Activated CD4-positive, alpha-beta T cell treated with anti-CD3 and anti-CD28 coated beads, Interleukin-2, amount 50 U/mL, for 4 hours (primary cell): Measurements from ENCODE around the gene CD300LG.
"Not testable (repeated sequence)": the region's sequence is repeated elsewhere in the genome, so short reads cannot be mapped to it uniquely, and the experiment has no call there.

Experiments
- DNase-seq, 2 experiments: peaks; one replicate each; pipeline ENCODE4 v3.0.0-alpha.2; 2020

The CD300LG gene

GRCh38 chr17:43856141-43856540, 9.2 kb downstream of the CD300LG start:
- no peak for DNase-seq

GRCh38 chr17:43857141-43857540, 10.2 kb downstream of the CD300LG start:
- no peak for DNase-seq

GRCh38 chr17:43857957-43858600, 11.1 kb downstream of the CD300LG start:
- no peak for DNase-seq

GRCh38 chr17:43860077-43860725, 13.2 kb downstream of the CD300LG start:
- no peak for DNase-seq

GRCh38 chr17:43860927-43861622, 14.1 kb downstream of the CD300LG start:
- DNase-seq, result no peak

GRCh38 chr17:43861960-43862359, 15.0 kb downstream of the CD300LG start:
- no peak for DNase-seq

- no peak for DNase-seq
Observed at GRCh38 chr17:43864161-43864984, 17.4 kb downstream of the CD300LG start.

GRCh38 chr17:43868226-43868994, 21.4 kb downstream of the CD300LG start:
- no peak for DNase-seq

GRCh38 chr17:43869031-43869430, 22.1 kb downstream of the CD300LG start:
- not testable (repeated sequence) for DNase-seq

GRCh38 chr17:43871946-43872690, 25.1 kb downstream of the CD300LG start:
- no peak for DNase-seq

- no peak for DNase-seq
Observed at GRCh38 chr17:43873091-43873490, 26.1 kb downstream of the CD300LG start.

- DNase-seq, result no peak
Observed at GRCh38 chr17:43873815-43874214, 26.8 kb downstream of the CD300LG start.

- DNase-seq, result no peak
Observed at GRCh38 chr17:43874293-43874692, 27.3 kb downstream of the CD300LG start.

GRCh38 chr17:43875476-43876147, 28.6 kb downstream of the CD300LG start:
- no peak for DNase-seq

- no peak for DNase-seq
Observed at GRCh38 chr17:43877031-43877430, 30.1 kb downstream of the CD300LG start.

GRCh38 chr17:43877451-43878155, 30.6 kb downstream of the CD300LG start:
- no peak for DNase-seq

GRCh38 chr17:43878260-43879175, 31.5 kb downstream of the CD300LG start:
- peak; percentile 50 to 59 for DNase-seq

- DNase-seq, result no peak
Observed at GRCh38 chr17:43879723-43880419, 32.9 kb downstream of the CD300LG start.
